Neural cell (in vitro differentiated cells): Measurements from ENCODE around the gene PIAS1.

Experiments used
- CTCF ChIP-seq: fragments of 450-650 bp; IDR thresholded peaks from 2 replicates; pipeline ENCODE4 v1.5.1; 2014; ENCODE audit warnings: antibody characterized with exemption, mild to moderate bottlenecking, moderate library complexity; ENCODE audit not compliant: poor library complexity, severe bottlenecking
- EP300 ChIP-seq: fragments of 450-650 bp; conservative IDR thresholded peaks from 2 replicates; pipeline ENCODE4 v1.6.1; 2014; ENCODE audit warnings: antibody characterized with exemption, mild to moderate bottlenecking, moderate library complexity; ENCODE audit not compliant: poor library complexity, severe bottlenecking
- SMC3 ChIP-seq: fragments of 450-650 bp; conservative IDR thresholded peaks from 2 replicates; pipeline ENCODE4 v1.6.1; 2014; ENCODE audit warnings: antibody characterized with exemption, mild to moderate bottlenecking, moderate library complexity; ENCODE audit not compliant: poor library complexity

- TF ChIP-seq CTCF (no peak), SMC3 (no peak), EP300 (no peak)
These were observed 146.1 kb downstream of the PIAS1 start for GRCh38 chr15:68200016-68200861.
